Right ventricle myocardium inferior (tissue), 1 donor: ENCODE results near the gene CHCHD3. TPM values are rescaled to one million over a fixed set of nuclear protein-coding genes. Genes with fewer than 3 reads are reported as not detected.
A peak's percentile ranks its signal among the peaks of the same experiment; 100 is the strongest.
"Not testable (repeated sequence)": the region's sequence is repeated elsewhere in the genome, so short reads cannot be mapped to it uniquely, and the experiment has no call there.

Source experiments
- ATAC-seq: fragments of 200-7000 bp; cut with Tn5 transposase; one replicate; pipeline ENCODE4 v1.9.1; 2020; ENCODE audit warnings: mild to moderate bottlenecking, moderate library complexity
- DNase-seq: peaks from one replicate; pipeline ENCODE4 v3.0.0; 2021; ENCODE audit errors: missing footprints
- intact Hi-C: fragments of 100-400 bp; cut with DNase I; formaldehyde crosslinking; loops from one replicate; pipeline ENCODE4 v1.11.0; 2022
- total RNA-seq: library from RNA; stranded (reverse); fragmentation: NEBNext Ultra II Directional; extraction: Animal tissue kit (Norgen Biotek cat#: 25700); gene quantifications from one replicate; pipeline ENCODE4 v1.2.1, GENCODE V29; 2021
- donor health status: DM: no; HTN: yes; CAD: no; lungs with severe emphysema.

CHCHD3 gene
- total RNA-seq, 1 donor from 2014 or later: 169 TPM

DNA sequence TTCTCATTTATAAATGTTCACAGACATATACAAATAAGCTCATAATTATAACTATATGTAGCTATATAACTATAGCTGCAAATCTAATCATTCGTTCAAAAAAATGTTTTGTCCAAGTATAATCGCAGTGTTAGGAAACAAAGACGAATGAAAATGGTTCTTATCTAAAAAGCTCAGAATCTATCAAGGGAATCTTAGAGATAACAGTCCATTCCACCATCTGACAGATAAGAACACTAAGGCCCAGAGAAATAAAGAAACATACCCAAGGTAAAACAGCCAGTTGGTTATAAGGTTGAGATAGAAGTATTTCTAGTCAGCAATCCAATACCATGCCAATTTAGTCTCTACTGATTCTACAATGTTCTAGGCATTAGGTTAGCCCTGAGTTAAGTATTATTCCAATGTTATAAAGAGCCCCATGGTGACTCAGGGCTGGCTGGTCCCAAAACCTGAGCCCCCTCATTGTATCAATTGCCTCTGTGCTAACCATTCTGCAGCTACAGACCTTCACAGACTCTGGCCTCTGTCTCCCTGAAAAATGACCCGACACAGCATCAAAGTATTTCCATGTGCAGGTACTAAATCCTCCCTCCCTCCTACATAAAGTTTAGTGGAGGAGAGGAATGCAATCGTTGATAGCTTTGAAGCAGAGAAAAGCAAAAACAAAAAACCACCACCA lies 30.0 kb downstream of the CHCHD3 start:
- ATAC-seq (no peak), DNase-seq (no peak)
- intact Hi-C loops: no loop called here

DNA sequence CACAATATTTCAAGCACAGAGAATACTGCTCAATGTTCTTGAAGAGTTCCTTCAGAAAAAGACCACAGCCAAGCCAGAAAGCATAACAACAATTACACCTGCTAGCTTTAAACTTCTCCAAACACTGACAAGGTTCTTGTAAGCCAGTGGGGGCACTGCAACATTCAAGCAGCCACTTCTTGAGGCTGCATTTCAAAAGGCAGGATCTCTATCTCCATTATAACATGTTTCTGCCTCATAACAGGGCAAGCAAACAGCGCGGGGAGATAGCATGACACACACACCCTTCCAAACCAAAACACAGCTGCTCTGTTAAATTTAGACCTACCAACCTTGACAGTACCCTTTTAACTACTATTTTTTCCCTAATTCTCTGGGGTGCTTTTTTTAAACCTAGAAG lies 30.8 kb downstream of the CHCHD3 start:
- ATAC-seq (peak; percentile 20), DNase-seq (no peak)
- intact Hi-C loops: no loop called here

GRCh38 chr7:133050200-133050995 lies 31.5 kb downstream of the CHCHD3 start:
- intact Hi-C loops: no loop called here
- no peak for DNase-seq
- ATAC-seq: no peak

DNA sequence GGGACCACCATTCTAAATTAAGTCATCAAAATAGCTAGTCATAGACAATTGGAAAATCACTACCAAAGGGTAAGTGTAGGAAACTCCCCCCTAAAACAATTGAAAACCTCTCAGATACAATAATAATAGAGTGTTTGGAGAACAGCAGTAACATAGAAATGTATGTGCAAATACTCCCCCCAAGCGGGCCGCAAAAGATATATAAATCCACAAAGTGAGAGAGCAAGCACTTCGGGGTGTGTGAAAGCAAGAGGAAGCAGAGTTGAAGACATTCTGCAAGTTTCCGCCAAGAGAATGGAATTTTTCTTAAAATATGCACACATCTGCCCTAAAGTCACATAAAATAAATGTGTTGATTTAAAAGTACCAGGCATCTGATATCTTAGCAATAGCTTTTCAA lies 33.3 kb downstream of the CHCHD3 start:
- intact Hi-C loops: no loop called here
- DNase-seq (no peak), ATAC-seq (no peak)

- DNase-seq (no peak), ATAC-seq (no peak)
- intact Hi-C loops: no loop called here
These were observed 34.6 kb downstream of the CHCHD3 start for GRCh38 chr7:133047321-133047720.

DNA sequence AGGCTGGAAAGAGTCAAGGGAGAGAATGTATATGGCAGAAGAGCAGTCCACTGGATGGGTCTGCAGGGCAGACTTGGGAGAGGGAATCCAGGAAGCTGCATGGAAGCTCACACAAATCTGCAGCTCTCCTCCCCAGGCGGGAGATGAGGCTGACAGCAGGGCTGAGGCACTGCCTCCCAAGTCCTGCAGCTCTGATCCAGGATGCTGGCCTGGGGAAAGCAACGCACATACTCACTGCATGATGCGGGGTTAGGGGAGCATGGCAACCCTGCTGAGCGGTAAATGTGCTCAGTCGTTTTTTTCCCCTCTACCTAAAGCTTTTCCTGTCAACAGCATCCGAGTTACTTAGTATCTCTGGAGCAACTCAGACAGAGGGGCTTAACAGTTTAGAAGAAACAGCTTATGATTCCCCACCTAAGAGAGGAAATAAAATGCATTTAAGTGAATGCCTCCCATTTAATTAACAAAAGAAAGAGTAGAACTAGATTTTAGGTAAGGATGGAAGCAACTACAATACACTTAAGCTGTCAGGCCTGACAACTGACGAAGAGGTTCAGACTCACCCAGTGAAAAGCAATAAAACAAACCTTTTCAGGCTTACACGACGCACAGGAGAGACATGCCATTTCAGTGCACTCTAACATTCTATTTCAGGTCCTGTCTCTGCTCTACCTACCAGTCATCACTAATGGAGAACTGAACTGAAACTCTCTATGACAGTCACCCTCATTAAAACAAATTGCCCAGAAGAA lies 37.0 kb downstream of the CHCHD3 start:
- DNase-seq (no peak), ATAC-seq (no peak)
- intact Hi-C loops: no loop called here

- ATAC-seq (no peak), DNase-seq (no peak)
- intact Hi-C loops: no loop called here
These were observed 41.2 kb downstream of the CHCHD3 start for GRCh38 chr7:133040674-133041073.

DNA sequence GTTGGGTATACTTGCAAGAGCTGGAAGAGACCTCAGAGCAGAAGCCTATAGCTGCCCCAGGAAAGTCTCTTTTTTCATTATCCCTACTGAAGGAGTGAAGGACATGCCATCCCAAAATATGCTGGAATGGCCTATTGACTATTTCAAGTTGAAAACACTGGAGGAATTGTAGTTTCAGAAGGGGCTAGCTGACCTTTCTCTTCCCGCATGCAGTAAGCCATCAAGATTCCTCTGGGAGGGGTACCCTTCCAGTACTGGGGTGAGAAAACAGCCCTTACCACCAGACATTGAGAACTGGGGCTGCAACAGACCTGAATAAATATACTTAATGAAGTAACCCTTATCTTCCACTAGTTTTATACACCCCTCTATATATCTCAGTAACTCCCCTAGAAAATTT lies 41.7 kb downstream of the CHCHD3 start:
- intact Hi-C loops: no loop called here
- no peak for ATAC-seq

DNA sequence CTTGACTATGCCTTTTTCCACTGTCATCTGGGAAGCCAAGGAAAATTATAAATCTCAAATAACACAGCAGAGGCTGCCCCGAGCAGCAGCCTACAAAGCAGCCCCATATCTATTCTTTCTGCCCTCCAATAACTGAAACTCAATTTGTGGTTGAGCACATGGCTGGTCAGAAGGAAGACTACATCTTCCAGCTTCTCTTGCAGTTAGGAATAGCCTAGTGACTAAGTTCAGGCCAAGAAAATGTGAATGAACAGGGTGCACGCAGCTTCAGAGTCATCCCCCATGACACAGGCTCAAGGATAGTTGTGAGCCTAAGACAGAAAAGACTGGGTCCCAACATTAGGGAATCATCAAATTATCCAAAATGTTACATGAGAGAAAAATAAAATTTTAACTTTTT lies 42.3 kb downstream of the CHCHD3 start:
- DNase-seq (no peak), ATAC-seq (no peak)
- intact Hi-C loops: no loop called here

More for the DNA sequence above, 41.7 kb downstream of the CHCHD3 start:
- DNase-seq: no peak

- no peak for ATAC-seq
- intact Hi-C loops: no loop called here
These were observed 45.6 kb downstream of the CHCHD3 start for GRCh38 chr7:133036289-133036688.

DNA sequence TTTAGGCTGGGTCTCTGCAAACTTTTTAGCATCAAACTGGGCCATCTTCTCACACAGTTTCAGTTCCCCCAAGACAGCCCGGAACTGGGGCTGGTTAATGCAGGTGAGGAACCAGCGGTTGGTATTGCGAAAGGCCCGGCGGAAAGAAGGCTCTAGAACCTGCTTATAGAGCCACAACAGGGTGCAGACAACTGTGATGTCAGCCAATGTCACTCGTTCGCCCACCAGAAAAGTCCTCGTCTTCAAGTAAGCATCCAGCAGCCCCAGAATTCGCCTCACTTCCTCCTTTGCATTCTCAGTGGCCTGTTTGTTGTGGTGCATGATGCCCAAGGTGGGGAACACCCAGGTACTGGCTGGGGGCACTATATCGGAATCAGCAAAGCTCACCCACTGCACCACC lies 46.6 kb downstream of the CHCHD3 start:
- DNase-seq, intact Hi-C loops, ATAC-seq: not testable (repeated sequence)

More at GRCh38 chr7:133036289-133036688, 45.6 kb downstream of the CHCHD3 start:
- DNase-seq: no peak

- ATAC-seq (no peak), DNase-seq (no peak)
- intact Hi-C loops: no loop called here
These were observed 51.5 kb downstream of the CHCHD3 start for GRCh38 chr7:133030346-133030745.

- no peak for ATAC-seq
- no peak for DNase-seq
- intact Hi-C loops: no loop called here
These were observed 52.4 kb downstream of the CHCHD3 start for GRCh38 chr7:133029463-133029862.

DNA sequence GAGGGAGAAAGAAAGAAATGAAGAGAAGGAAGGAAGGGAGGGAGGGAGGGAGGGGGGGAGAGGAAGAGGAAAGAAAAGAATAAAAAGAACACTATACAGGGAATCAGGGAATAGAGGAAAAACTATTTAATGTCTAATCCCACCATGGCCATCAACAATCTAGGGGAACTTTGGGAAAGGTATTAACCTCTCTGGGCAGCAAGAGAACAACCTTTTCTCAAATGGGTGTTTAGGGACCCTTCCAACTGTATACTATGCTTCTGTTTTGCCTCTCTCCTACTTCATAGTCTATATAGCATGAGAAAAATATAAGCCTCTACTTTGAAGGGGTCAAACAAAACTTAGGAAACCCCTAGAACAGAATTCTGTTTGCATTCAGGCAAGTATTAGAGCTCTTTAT lies 54.5 kb downstream of the CHCHD3 start:
- no peak for DNase-seq
- no peak for ATAC-seq
- intact Hi-C loops: no loop called here

GRCh38 chr7:133026210-133026859 lies 55.6 kb downstream of the CHCHD3 start:
- intact Hi-C loops: no loop called here
- no peak for DNase-seq
- ATAC-seq: no peak

- intact Hi-C loops: no loop called here
- ATAC-seq: no peak
- DNase-seq: no peak
These were observed 56.8 kb downstream of the CHCHD3 start for GRCh38 chr7:133025056-133025455.

GRCh38 chr7:133024596-133024995 lies 57.3 kb downstream of the CHCHD3 start:
- DNase-seq: no peak
- ATAC-seq: no peak
- intact Hi-C loops: no loop called here

DNA sequence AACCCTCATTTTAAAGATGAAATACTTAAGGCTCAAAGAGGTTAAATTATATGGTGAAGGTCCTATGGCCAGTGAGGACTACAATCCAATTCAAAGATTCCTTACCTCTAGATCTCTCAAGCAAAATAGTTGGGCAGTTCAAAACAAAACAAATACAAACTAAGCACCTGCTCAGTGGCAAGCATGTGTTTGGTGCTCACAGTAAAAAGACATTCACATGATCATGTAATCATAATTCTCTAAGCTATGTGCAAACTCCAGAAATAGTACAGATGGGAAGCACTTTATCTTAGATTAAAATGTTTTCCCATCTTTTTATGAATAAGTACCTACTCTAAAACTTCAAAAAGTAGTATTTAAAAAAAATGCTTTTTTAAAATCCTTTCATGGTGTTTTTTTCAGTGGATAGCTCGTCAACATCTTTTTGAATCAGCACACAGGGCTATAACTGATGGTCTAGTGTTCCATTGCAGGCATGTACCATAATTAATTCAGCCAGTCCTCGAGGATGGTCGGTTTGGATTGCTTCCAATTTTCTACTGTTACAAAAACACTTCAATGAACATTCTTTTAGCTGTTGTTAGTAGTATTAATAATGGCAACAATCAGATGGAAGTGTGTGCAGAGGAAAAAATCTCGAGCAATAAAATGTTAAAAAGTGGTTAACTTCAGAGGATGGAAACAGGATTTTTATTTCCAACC lies 58.4 kb downstream of the CHCHD3 start:
- no peak for ATAC-seq
- DNase-seq: no peak
- intact Hi-C loops: no loop called here

DNA sequence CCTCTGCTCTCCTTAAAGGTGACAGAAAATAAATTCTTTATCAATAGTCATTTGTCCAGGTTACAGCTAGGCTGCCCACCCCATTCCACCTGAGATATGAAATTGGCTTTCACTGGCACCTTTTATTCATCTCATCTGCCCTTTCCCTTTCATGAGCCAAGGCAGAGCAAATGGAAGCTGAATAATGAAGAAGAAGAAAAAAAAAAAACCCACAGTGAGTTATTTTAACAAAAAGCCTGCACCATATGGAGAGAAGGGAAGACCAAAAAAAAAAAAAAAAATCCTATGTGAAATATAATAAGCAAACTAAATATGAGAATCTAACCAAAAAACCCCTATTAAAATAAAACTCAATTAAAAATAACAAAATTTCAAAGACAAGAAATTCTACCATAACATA lies 59.2 kb downstream of the CHCHD3 start:
- DNase-seq (no peak), ATAC-seq (no peak)
- intact Hi-C loops: no loop called here
